Fibroblast of skin of right biceps (primary cell): ENCODE data around the gene CHMP3.
"Not testable (repeated sequence)": the region's sequence is repeated elsewhere in the genome, so short reads cannot be mapped to it uniquely, and the experiment has no call there.

Experiments used
- DNase-seq: peaks from one replicate; pipeline ENCODE4 v3.0.0-alpha.2; 2013

Gene CHMP3

DNA sequence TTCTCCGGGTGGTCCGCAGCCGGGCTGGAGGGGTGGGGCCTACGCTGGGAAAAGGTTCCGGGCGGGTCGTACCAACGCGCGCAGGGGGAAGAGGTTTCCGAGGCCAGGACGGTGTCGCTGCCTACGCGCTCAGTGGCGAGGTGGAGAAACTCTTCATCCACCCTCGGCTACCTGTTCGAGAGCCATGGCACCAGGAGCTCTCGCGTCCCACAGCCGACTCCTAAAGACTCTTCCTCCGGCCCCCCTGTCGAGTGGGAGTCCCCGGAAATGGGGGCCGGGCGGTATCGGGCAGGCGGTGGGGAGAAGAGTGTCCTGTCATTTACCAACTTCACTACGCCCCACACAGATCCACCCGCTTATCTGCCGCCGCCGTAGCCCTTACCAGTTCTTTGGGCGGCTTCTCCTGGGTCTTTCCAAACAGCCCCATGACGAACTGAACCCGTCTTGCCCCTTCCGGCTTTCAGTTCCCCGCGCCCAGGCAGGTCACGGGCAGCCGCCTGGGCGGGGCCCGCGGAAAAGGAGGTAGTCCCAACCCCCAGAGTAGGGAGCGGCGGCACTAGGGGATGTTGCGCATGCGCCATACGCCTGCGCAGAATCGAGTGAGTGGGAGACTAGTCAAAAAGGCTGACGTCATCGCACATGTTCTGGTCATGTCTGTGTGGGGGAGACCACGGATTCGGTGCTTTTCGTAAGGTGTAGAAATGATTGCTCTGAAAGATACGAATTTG lies at the start of gene CHMP3:
TSS of gene CHMP3 (minus strand) at position 522 of the 728 bp plus-strand sequence. CDS start at position 427, 95 bp downstream.
- peak; percentile 97 for DNase-seq

DNA sequence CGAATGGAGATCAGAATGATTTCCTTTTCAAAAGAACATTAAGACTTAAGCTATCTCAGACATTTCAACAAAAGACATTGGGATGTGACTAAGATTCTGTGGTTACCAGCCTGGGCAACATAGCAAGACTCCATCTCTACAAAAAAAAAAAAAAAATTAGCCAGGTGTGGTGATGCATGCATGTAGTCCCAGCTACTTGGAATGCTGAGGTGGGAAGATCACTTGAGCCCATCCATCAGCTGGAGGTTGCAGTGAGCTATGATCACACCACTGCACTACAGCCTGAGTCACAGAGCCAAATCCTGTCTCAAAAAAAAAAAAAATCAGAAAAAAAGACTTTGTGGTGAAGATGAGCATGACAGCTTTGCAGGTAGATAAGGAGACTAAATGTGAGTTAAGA lies 47.6 kb upstream of the CHMP3 start:
- no peak for DNase-seq

DNA sequence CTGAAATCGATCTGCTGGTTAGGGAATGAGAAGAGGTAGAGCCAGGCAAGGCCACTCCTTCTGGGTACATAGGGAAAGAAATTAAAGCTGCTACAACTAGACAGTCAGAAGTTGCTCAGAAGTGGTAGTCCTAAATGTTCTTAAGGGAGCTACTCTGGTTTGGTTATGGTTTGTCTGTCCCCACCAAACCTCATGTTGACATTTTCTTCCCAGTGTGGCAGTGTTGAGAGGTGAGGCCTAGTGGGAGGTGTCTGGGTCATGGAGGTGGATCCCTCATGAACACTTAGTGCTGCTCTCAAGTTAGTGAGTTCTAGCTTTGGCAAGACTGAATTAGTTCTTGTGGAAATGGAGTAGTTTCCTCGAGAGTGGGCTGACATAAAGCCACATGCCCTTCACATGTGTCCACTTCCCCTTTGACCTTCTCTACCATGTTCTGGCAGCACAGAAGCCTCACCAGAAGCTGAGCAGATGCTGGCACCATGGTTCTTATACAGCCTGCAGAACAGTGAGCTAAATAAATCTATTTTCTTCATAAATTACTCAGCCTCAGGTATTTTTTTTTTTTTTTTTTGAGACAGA lies 45.7 kb upstream of the CHMP3 start:
- no peak for DNase-seq

- DNase-seq, result no peak
Measured at GRCh38 chr2:86603905-86604304, 40.7 kb upstream of the CHMP3 start.

DNA sequence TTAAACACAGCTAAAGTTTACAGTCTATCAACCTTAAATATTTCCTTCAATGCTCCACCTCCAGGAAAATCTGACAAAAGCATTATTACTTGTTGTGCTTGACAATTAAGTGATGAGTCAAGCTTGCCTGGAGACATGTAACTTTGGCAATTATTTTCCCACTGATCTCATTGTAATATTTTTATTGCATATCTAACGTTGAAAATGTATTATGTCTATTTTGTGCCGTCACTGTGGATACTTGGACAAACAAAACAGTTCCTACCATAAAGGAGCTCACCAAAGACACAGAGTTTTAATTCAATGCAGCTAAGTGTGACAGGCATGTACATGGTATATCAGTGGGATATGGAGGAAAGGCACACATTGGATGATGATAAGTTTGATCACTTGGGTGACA lies 35.7 kb upstream of the CHMP3 start:
- no peak for DNase-seq

DNA sequence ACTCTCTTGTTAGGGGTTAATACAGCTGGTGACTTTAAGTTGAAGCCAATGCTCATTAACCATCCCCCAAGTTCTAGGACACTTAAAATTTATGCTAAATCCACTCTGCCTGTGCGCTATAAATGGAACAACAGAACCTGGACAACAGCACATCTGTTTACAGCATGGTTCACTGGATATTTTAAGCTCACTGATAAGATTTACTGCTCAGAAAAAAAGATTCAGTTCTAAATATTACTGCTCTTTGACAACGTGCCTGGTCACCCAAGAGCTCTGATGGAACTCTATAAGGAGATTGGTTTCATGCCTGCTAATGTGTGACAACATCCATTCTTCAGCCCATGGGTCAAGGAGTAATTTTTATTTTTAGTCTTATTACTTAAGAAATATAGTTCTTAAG lies 32.9 kb upstream of the CHMP3 start:
- no peak for DNase-seq

DNA sequence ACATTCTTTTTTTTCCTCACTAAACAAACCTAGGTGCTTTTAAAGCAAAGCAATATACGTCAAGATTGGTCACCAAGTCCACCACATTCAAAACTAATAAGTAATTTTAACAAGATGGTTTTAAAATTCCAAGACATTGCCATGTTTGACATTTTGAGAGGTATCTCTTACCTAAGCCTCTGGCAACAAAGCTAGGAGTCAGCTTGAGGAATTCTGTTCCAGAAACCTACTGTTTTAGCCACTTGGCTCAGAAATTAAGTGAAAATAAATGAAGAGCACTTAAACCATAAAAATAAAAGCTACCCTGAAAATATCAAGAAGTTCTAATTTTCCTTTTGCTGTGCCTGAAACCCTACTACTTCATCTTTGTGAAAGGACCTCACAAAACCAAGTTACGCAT lies 30.0 kb upstream of the CHMP3 start:
- DNase-seq, result no peak

DNA sequence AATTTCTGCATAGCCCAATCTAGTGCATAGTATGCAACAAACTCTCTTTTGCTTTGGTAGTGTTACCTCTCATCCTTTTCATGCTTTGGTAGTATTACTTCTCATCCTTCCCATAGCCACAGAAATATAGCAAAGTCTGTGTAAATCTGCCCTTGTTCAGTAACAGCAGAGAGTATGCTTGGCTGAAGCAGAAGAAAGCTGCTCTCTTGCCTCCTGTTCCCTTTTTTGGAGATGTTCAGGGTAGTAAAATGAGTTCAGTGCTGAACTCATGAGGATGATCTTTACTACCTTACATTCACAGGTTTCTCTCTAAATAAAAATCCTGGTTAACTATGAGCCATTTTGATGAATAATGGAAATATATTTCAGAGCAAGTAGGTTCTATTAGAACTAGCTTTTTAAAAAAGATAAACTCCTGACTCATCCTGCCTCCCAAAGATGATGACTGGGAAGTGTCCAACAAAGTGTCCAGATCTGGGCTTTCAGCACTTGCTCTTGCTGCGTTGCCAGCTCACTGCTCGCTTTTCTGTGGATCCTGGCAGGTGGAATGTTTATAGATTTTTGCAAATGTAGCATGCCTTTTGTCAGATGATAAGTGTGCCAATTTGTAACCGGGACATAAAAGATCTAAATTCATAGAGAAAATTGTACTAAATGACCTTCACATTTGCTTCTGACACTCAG lies 29.4 kb upstream of the CHMP3 start:
- DNase-seq, result no peak

DNA sequence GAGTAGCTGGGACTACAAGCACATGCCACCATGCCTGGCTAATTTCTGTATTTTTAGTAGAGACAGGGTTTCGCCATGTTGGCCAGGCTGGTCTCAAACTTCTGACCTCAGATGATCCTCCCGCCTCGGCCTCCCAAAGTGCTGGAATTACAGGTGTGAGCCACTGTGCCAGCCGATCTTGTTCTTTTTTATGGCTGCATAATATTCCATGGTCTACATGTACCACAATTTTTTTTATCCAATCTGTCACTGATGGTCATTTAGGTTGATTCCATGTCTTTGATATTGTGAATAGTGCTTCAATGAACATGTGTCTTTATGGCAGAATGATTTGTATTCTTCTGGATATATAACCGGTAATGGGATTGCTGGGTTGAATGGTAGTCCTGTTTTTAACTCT lies 26.5 kb upstream of the CHMP3 start:
- not testable (repeated sequence) for DNase-seq

DNA sequence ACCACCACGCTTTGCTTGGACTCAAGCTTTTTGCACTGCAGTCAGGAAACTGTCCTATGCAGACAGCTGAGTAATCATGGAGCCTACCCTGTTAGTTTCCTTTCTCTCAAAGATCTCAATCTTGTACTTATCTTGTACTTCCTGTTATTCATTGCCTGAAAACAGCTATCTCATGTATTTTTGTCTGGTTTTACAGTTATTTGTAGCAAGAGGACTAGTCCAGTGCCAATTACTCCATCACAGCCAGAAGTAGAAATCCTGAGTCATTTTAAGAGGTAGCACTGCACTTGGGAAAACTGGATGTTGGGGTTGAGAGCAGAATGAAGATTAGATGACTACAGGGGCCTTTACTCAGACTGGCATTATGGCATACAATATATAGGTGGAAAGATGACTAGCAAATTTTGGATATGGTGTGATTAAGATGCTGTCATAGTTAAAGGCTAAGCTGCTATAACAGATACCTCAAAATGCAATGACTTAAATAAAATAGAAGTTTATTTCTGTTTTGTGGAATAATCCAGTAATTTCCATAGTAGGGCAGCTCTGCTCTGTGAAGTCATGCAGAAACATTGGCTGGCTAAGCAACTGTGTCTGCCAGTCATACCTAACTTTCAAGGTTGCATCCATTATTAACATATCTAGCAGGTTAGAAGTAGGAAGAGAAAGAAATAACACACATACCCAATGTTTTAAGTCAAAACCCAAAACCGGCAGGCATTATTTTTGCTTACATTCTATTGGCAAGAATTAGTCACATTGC lies 21.1 kb upstream of the CHMP3 start:
- DNase-seq, result peak; percentile 9

DNA sequence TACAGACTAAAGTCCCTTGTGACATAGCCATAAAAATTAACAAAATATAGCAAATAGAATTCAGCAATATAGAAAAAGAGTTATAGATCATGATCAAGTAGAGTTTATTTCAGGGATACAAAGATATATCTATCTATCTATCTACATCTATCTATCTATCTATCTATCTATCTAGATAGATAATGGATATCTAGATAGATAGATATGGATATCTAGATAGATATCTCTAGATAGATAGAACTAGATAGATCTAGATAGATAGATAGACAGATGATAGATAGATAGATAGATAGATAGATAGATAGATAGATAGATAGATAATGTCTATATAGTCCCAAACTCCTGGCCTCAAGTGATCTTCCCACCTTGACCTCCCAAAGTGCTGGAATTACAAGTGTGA lies 17.3 kb upstream of the CHMP3 start:
- no peak for DNase-seq

- no peak for DNase-seq
Measured at GRCh38 chr2:86577817-86578456, 14.7 kb upstream of the CHMP3 start.

DNA sequence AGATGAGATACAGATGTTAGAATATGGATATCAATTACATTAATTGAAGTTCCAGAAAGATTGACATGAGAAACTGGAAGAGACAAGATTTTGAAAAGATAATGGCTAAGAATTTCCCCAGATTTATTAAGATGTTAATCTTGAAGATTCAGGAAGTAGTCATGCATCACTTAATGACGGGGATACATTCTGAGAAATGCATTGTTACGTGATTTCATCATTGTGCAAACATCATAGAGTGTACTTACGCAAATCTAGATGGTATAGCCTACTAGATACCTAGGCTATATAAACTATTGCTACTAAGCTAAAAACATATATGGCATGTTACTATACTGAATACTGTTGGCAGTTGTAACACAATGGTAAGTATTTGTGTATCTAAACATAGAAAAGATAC lies 6.8 kb upstream of the CHMP3 start:
- peak; percentile 10 for DNase-seq

DNA sequence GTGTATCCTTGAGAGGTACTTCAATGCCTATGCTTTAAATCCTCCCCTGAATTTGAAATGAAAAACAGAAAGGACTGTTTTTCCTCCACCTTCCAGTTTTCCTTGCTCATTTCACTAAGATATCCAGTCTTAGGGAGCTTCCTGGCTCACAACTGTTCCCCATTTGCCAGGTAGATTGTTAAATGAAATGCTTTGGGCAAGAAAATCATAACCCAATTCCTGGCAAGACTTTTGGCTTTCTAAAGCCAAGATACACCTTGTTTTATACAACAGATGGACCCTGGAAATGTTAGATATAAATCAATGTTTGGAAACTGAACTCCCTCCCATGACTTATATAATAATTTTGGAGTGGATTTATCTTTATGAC lies 3.6 kb upstream of the CHMP3 start:
- DNase-seq, result no peak

GRCh38 chr2:86566158-86566820 lies 3.0 kb upstream of the CHMP3 start:
- no peak for DNase-seq

DNA sequence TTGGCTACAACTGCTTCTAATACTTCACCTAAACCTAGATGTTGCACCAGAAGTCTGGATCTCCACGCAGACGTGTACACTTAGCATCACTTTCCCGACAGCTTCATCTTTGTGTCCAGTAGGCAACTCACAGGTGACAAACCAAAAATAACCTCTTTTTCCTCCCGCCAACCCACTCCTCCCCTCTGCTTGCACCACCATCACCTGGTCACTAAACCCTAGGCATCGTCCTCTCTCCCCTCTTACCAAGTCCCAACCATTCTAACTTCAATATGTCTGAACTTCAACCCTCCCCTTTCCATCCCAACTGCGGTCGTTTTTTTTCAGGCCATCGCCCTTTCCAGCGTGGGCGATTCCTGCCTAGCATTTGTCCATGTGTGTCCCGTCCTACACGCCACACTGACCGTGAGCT lies 413 bp upstream of the CHMP3 start:
- no peak for DNase-seq

GRCh38 chr2:86562485-86562921 lies 740 bp downstream of the CHMP3 start:
- DNase-seq, result no peak

DNA sequence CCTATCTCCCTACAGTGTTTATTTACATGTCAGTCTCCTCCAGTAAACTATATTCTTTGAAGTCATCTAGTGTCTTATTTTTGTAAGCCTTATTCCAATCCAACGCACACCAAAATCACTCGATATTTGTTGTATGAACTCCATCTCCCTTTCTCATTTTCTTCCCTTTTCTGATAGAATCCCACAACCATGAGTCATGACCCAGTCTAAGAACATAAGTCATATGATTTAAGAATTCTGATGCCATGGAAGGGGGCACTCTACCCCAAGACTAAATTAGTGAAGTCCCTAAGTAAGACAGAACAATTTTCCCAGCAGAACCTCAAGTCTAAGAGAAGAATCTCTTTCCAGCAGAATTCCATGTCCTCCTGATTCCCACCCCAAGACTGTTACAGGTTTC lies 5.4 kb downstream of the CHMP3 start:
- peak; percentile 9 for DNase-seq

DNA sequence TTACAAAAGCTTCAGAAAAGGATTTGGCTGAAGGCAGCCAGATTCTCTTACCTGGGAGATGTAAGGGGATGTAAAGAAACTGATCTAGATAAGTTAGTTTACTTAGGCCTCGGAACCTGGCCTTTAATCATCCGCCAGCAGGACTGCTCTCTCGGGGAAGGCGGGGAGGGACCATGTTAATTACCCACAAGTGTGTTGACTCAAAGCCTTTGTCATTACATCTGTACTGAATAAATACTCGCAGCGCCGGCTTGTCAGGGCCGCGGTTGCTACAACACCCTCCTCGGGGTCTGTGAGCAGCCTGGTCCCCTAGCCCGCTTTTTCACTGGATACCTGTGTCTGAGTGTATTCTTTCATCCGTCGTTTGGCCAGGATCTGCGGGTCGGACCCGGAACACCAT lies 6.7 kb downstream of the CHMP3 start:
- no peak for DNase-seq

- DNase-seq, result no peak
Measured at GRCh38 chr2:86552889-86553288, 10.4 kb downstream of the CHMP3 start.

DNA sequence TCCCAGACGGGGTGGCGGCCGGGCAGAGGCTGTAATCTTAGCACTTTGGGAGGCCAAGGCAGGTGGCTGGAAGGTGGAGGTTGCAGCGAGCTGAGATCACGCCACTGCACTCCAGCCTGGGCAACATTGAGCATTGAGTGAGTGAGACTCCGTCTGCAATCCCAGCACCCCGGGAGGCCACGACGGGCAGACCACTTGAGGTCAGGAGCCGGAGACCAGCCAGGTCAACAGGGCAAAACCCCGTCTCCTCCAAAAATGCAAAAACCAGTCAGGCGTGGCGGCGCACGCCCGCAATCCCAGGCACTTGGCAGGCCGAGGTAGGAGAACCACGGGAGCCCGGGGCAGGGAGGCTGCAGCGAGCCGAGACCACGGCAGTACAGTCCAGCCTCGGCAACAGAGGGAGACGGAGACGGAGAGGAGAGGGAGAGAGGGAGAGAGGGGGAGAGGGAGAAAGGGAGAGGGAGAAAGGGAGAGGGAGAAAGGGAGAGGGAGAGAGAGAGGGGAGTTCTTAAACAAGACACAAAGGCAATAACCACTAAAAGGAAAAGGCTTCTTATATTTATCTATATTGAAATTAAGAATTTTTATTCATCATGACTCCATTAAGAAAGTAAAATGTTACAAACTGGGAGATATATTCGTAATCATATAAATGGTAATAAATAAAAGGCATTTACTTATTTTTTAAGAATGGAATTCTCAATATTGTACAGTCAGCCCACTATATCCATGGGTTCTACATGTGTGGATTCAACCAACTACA lies 13.1 kb downstream of the CHMP3 start:
- DNase-seq, result not testable (repeated sequence)

- DNase-seq, result not testable (repeated sequence)
Measured at GRCh38 chr2:86549440-86549839, 13.8 kb downstream of the CHMP3 start.
